Liver (tissue), 9 donors: ENCODE results near the gene CSN3. TPM values are rescaled to one million over a fixed set of nuclear protein-coding genes. Genes with fewer than 3 reads are reported as not detected.

Experiments
- DNase-seq: peaks from one replicate; pipeline ENCODE4 v3.0.0-alpha.2; 2017; ENCODE audit warnings: low spot score
- H3K27ac ChIP-seq, 2 donors: one replicate each; pipeline ENCODE4 v1.7.0; 2013; ENCODE audit warnings: inconsistent platforms in 2 of 2, low read length in 2 of 2, control low read depth in 1 of 2, low read depth in 1 of 2, mild to moderate bottlenecking in 1 of 2
- H3K27me3 ChIP-seq, 4 donors: one replicate each; pipeline versions ENCODE4 v1.6.1 to v1.7.0; 2013; ENCODE audit warnings: low read length in 3 of 4, inconsistent platforms in 1 of 4, mild to moderate bottlenecking in 1 of 4, moderate library complexity in 1 of 4; ENCODE audit not compliant: control insufficient read depth in 4 of 4, insufficient read depth in 4 of 4
- H3K36me3 ChIP-seq, 4 donors: one replicate each; pipeline versions ENCODE4 v1.6.1 to v1.7.0; 2013; ENCODE audit warnings: low read length in 3 of 4, mild to moderate bottlenecking in 3 of 4, low read depth in 1 of 4, moderate library complexity in 1 of 4; ENCODE audit not compliant: control insufficient read depth in 4 of 4, insufficient read depth in 3 of 4
- H3K4me1 ChIP-seq, 4 donors: one replicate each; pipeline versions ENCODE4 v1.6.1 to v1.7.0; 2013; ENCODE audit warnings: low read length in 3 of 4, mild to moderate bottlenecking in 3 of 4, moderate library complexity in 1 of 4; ENCODE audit not compliant: control insufficient read depth in 4 of 4, insufficient read depth in 4 of 4
- H3K4me3 ChIP-seq, 3 donors: one replicate each; pipeline versions ENCODE4 v1.6.1 to v1.7.0; 2013; ENCODE audit warnings: low read length in 3 of 3, control low read depth in 1 of 3, low read depth in 1 of 3, mild to moderate bottlenecking in 1 of 3
- H3K9ac ChIP-seq, 2 donors: one replicate each; pipeline ENCODE4 v1.7.0; 2013; ENCODE audit warnings: low read length in 2 of 2, mild to moderate bottlenecking in 2 of 2, moderate library complexity in 2 of 2, control low read depth in 1 of 2, low read depth in 1 of 2
- H3K9me3 ChIP-seq, 4 donors: one replicate each; pipeline versions ENCODE4 v1.6.1 to v1.7.0; 2013; ENCODE audit warnings: low read length in 3 of 4; ENCODE audit not compliant: control insufficient read depth in 4 of 4
- EGR1 ChIP-seq, 2 donors: IDR thresholded peaks; 2 replicates each; pipeline ENCODE4 v1.6.1; 2016 to 2018; ENCODE audit warnings: antibody characterized with exemption in 2 of 2, low read depth in 2 of 2
- FOXA1 ChIP-seq: IDR thresholded peaks from 2 replicates; pipeline ENCODE4 v1.6.1; 2016; ENCODE audit warnings: antibody characterized with exemption
- HNF4A ChIP-seq, 2 donors: conservative IDR thresholded peaks; 2 replicates each; pipeline ENCODE4 v1.6.1; 2016; ENCODE audit warnings: antibody characterized with exemption in 2 of 2, mild to moderate bottlenecking in 2 of 2
- HNF4G ChIP-seq: IDR thresholded peaks from 2 replicates; pipeline ENCODE4 v1.6.1; 2016; ENCODE audit warnings: antibody characterized with exemption
- JUND ChIP-seq, 2 donors: IDR thresholded peaks; 2 replicates each; pipeline ENCODE4 v1.6.1; 2016; ENCODE audit warnings: antibody characterized with exemption in 2 of 2
- MAX ChIP-seq: IDR thresholded peaks from 2 replicates; pipeline ENCODE4 v1.6.1; 2016; ENCODE audit warnings: antibody characterized with exemption
- RAD21 ChIP-seq, 2 donors: IDR thresholded peaks; 2 replicates each; pipeline ENCODE4 v1.6.1; 2016; ENCODE audit warnings: antibody characterized with exemption in 2 of 2, mild to moderate bottlenecking in 2 of 2
- SP1 ChIP-seq: IDR thresholded peaks from 2 replicates; pipeline ENCODE4 v1.6.1; 2018; ENCODE audit warnings: antibody characterized with exemption, mild to moderate bottlenecking
- YY1 ChIP-seq: IDR thresholded peaks from 2 replicates; pipeline ENCODE4 v1.6.1; 2016; ENCODE audit warnings: antibody characterized with exemption, mild to moderate bottlenecking
- WGBS: extraction: QIAGEN DNeasy Blood & Tissue Kit; methylation state at CpG from one replicate; pipeline ENCODE4 v1.1.7; 2013; 5-methylcytosine and 5-hydroxymethylcytosine counted together
- polyA plus RNA-seq, 2 donors: library from polyadenylated mRNA; stranded (reverse) in 1 of 2; unstranded in 1 of 2; fragments of 200-250 nt in 1 of 2; fragments of >200 nt in 1 of 2; fragmentation: Nextera tagmentation in 1 of 2; extraction: Ambion mirVana in 1 of 2; gene quantifications; one replicate each; pipeline versions ENCODE4 v1.2.1 to v1.2.3, GENCODE V29; 2013 to 2015
- total RNA-seq, 2 donors: library from RNA; depleted of rRNA; stranded (reverse); fragments of >200 nt; gene quantifications; one replicate each; pipeline ENCODE4 v1.2.3, GENCODE V29; 2014
- TF ChIP-seq, protein P1 (sequence below): fragments of 150-350 bp; IDR thresholded peaks from 2 replicates; pipeline ENCODE4 v1.5.1; 2017; ENCODE audit warnings: improper control_type of control experiment, low read depth, low read length; ENCODE audit not compliant: missing input control
- TF ChIP-seq, protein P2 (sequence below): IDR thresholded peaks from 2 replicates; pipeline ENCODE4 v1.6.1; 2016; ENCODE audit warnings: antibody characterized with exemption
- donor health status: healthy.
- donor health status: healthy.
- donor health status: healthy.
- donor health status: healthy.
- donor health status: healthy.

CSN3 gene
- total and polyA plus RNA-seq, 4 donors, result not detected

GRCh38 chr4:70269674-70270073, 27.3 kb downstream of the CSN3 start:
- Histone ChIP-seq H3K27me3 (no peaks in the 10 kb centered on the region), H3K27ac (no peak overlapping the region), H3K36me3 (no peaks in the 10 kb centered on the region), H3K4me3 (no peak overlapping the region), H3K9ac (no peak overlapping the region), H3K9me3 (no peaks in the 10 kb centered on the region), H3K4me1 (no peaks in the 10 kb centered on the region)
- no peak for DNase-seq
- peak; percentile 88 for TF ChIP-seq YY1
- no peak for TF ChIP-seq FOXA1
- TF ChIP-seq MAX, result no peak
- no peak for TF ChIP-seq SP1
- TF ChIP-seq, protein P1, sequence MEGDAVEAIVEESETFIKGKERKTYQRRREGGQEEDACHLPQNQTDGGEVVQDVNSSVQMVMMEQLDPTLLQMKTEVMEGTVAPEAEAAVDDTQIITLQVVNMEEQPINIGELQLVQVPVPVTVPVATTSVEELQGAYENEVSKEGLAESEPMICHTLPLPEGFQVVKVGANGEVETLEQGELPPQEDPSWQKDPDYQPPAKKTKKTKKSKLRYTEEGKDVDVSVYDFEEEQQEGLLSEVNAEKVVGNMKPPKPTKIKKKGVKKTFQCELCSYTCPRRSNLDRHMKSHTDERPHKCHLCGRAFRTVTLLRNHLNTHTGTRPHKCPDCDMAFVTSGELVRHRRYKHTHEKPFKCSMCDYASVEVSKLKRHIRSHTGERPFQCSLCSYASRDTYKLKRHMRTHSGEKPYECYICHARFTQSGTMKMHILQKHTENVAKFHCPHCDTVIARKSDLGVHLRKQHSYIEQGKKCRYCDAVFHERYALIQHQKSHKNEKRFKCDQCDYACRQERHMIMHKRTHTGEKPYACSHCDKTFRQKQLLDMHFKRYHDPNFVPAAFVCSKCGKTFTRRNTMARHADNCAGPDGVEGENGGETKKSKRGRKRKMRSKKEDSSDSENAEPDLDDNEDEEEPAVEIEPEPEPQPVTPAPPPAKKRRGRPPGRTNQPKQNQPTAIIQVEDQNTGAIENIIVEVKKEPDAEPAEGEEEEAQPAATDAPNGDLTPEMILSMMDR, result peak; percentile 27
- peak; percentile 64 to 77 for TF ChIP-seq RAD21 (IDR thresholded peaks at IDR 0.05)
- TF ChIP-seq, protein P2, sequence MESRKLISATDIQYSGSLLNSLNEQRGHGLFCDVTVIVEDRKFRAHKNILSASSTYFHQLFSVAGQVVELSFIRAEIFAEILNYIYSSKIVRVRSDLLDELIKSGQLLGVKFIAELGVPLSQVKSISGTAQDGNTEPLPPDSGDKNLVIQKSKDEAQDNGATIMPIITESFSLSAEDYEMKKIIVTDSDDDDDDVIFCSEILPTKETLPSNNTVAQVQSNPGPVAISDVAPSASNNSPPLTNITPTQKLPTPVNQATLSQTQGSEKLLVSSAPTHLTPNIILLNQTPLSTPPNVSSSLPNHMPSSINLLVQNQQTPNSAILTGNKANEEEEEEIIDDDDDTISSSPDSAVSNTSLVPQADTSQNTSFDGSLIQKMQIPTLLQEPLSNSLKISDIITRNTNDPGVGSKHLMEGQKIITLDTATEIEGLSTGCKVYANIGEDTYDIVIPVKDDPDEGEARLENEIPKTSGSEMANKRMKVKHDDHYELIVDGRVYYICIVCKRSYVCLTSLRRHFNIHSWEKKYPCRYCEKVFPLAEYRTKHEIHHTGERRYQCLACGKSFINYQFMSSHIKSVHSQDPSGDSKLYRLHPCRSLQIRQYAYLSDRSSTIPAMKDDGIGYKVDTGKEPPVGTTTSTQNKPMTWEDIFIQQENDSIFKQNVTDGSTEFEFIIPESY, result no peak
- WGBS, result 7% methylated on average over 1 of the region's 1 CpG

DNA sequence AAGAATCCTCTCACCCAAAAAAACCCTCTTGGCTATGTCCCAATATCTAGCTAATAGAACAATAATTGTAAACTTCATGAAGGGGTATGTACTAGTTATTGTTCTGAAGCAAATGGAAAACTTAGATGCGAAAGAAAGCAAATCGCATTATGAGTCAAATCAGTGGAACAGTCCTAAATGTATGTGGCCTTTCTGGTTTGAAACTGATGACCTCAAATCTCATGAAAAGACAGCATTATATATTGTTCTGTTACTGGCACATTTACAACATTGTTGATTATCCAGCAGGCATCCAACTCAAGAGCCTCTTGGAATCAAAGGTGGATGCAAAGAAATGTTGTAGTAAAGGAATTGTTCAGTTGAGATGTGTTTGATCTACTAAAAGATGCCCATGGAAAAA, 34.7 kb downstream of the CSN3 start:
- no peaks in the 10 kb centered on the region for H3K4me1 ChIP-seq
- no peak for TF ChIP-seq HNF4A (conservative IDR thresholded peaks at IDR 0.05)
- TF ChIP-seq EGR1 (IDR thresholded peaks at IDR 0.05; ENCODE audit: low read depth in 2 of 2), result no peak
- TF ChIP-seq, protein P2, result no peak
- 97% methylated on average over 2 of the region's 2 CpGs for WGBS
- H3K27ac ChIP-seq, result no peak overlapping the region
- H3K9me3 ChIP-seq, result no peaks in the 10 kb centered on the region
- H3K36me3 ChIP-seq, result no peaks in the 10 kb centered on the region
- no peak overlapping the region for H3K9ac ChIP-seq
- H3K27me3 ChIP-seq, result no peaks in the 10 kb centered on the region
- H3K4me3 ChIP-seq, result no peak overlapping the region
- no peak for DNase-seq

GRCh38 chr4:70280567-70280966, 38.2 kb downstream of the CSN3 start:
- no peak for DNase-seq
- H3K27me3 ChIP-seq, result no peaks in the 10 kb centered on the region
- TF ChIP-seq JUND (IDR thresholded peaks at IDR 0.05) (no peak), SP1 (no peak), HNF4A (conservative IDR thresholded peaks at IDR 0.05) (no peak), HNF4G (no peak)
- TF ChIP-seq, protein P1, result no peak
- TF ChIP-seq, protein P2, result no peak
- WGBS, result 50% methylated on average over 1 of the region's 1 CpG
- no peak overlapping the region for H3K4me3 ChIP-seq
- H3K9me3 ChIP-seq, result no peaks in the 10 kb centered on the region
- no peaks in the 10 kb centered on the region for H3K4me1 ChIP-seq
- no peak overlapping the region for H3K27ac ChIP-seq
- H3K36me3 ChIP-seq, result no peaks in the 10 kb centered on the region
- no peak overlapping the region for H3K9ac ChIP-seq
